ENCODE measurements around the gene CEP85L.

DNA sequence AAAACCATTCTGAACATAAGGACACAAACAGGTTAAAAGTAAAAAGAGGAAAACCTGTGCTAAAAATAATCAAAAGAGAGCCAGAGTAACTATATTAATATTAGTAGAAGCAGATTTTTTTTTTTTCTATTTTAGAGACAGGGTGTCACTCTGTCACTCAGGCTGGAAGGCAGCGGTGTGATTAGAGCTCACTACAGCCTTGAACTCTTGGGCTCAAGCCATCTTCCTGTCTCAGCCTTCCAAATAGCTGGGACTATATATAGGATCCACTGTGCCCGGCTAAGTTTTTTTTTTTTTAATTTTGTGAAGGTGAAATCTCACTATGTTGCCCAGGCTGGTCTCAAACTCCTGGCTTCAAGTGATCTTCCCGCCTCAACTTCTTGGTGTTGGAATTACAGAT is 136.7 kb downstream of the CEP85L start:
- TF ChIP-seq EZH2 (IDR thresholded peaks at IDR 0.05; ENCODE audit: insufficient read depth, poor library complexity, severe bottlenecking): no peak
- no peak for TF ChIP-seq EZH2phosphoT487 (IDR thresholded peaks at IDR 0.05; ENCODE audit: insufficient read depth, low read depth)
